GM18511 (cell line): ENCODE results near the gene ATP2B2.

ENCODE experiments used
- ATAC-seq: cut with Tn5 transposase; IDR thresholded peaks from one replicate; pipeline ENCODE4 v1.9.1; 2021; ENCODE audit warnings: mild to moderate bottlenecking, moderate library complexity; ENCODE audit not compliant: unreplicated experiment

The ATP2B2 gene

GRCh38 chr3:10511809-10512494 is 6.6 kb upstream of the ATP2B2 start:
- ATAC-seq, result no peak

- ATAC-seq, result no peak
Measured at GRCh38 chr3:10510743-10511432, 5.5 kb upstream of the ATP2B2 start.

GRCh38 chr3:10510086-10510742 is 4.8 kb upstream of the ATP2B2 start:
- no peak for ATAC-seq

GRCh38 chr3:10509325-10509724 is 3.9 kb upstream of the ATP2B2 start:
- ATAC-seq, result no peak

- ATAC-seq, result no peak
Measured at GRCh38 chr3:10508619-10509260, 3.4 kb upstream of the ATP2B2 start.

- ATAC-seq, result no peak
Measured at GRCh38 chr3:10508235-10508618, 2.8 kb upstream of the ATP2B2 start.

- no peak for ATAC-seq
Measured at GRCh38 chr3:10507331-10507730, 1.9 kb upstream of the ATP2B2 start.

GRCh38 chr3:10506696-10507095 is 1.3 kb upstream of the ATP2B2 start:
- no peak for ATAC-seq

- no peak for ATAC-seq
Measured at GRCh38 chr3:10505791-10506585, 602 bp upstream of the ATP2B2 start.

GRCh38 chr3:10504171-10505049 is 976 bp downstream of the ATP2B2 start:
- ATAC-seq, result no peak

GRCh38 chr3:10503217-10503796 is 2.1 kb downstream of the ATP2B2 start:
- ATAC-seq, result no peak

- ATAC-seq, result no peak
Measured at GRCh38 chr3:10502185-10502880, 3.1 kb downstream of the ATP2B2 start.

GRCh38 chr3:10501664-10502052 is 3.7 kb downstream of the ATP2B2 start:
- ATAC-seq, result no peak

- ATAC-seq, result no peak
Measured at GRCh38 chr3:10500717-10501663, 4.4 kb downstream of the ATP2B2 start.

GRCh38 chr3:10498271-10498670 is 7.1 kb downstream of the ATP2B2 start:
- no peak for ATAC-seq

- no peak for ATAC-seq
Measured at GRCh38 chr3:10497439-10497838, 7.9 kb downstream of the ATP2B2 start.

- ATAC-seq, result no peak
Measured at GRCh38 chr3:10496121-10496863, 9.1 kb downstream of the ATP2B2 start.
